ENCODE data around the gene LDHAL6B. TPM values are rescaled to one million over a fixed set of nuclear protein-coding genes. Genes with fewer than 3 reads are reported as not detected.

LDHAL6B gene
- total RNA-seq, 6 experiments from 2014 or later = not detected

GRCh38 chr15:59199626-59200465 lies 6.8 kb upstream of the LDHAL6B start:
- peaks cover 36% of the 10 kb centered on the region for H3K36me3 Mint-ChIP-seq (ENCODE audit: low read depth)

GRCh38 chr15:59200560-59200959 lies 6.1 kb upstream of the LDHAL6B start:
- peak; percentile 52 for DNase-seq
- Mint-ChIP-seq H3K4me1 (ENCODE audit: low read depth) (peaks cover 21% of the 10 kb centered on the region), H3K27me3 (ENCODE audit: insufficient read depth) (no peaks in the 10 kb centered on the region; the same call in 1 of the 2 replicates), H3K9me3 (no peaks in the 10 kb centered on the region), H3K27ac (peak overlapping the region; percentile 95), H3K36me3 (ENCODE audit: low read depth) (peaks cover 35% of the 10 kb centered on the region), H3K4me3 (peak overlapping the region; percentile 78)
- TF ChIP-seq CTCF (IDR thresholded peaks at IDR 0.05) = no peak

More at GRCh38 chr15:59199626-59200465, 6.8 kb upstream of the LDHAL6B start:
- peak; percentile 84 for DNase-seq
- TF ChIP-seq CTCF (IDR thresholded peaks at IDR 0.05) = no peak
- H3K9me3 Mint-ChIP-seq = no peaks in the 10 kb centered on the region
- no peaks in the 10 kb centered on the region; the same call in 1 of the 2 replicates for H3K27me3 Mint-ChIP-seq (ENCODE audit: insufficient read depth)
- H3K27ac Mint-ChIP-seq = peak overlapping the region; percentile 95
- peak overlapping the region; percentile 78 for H3K4me3 Mint-ChIP-seq
- peaks cover 21% of the 10 kb centered on the region for H3K4me1 Mint-ChIP-seq (ENCODE audit: low read depth)

GRCh38 chr15:59203008-59203407 lies 3.6 kb upstream of the LDHAL6B start:
- no peak for TF ChIP-seq CTCF (IDR thresholded peaks at IDR 0.05)
- H3K4me1 Mint-ChIP-seq (ENCODE audit: low read depth) = peaks cover 30% of the 10 kb centered on the region
- DNase-seq = no peak
- no peaks in the 10 kb centered on the region; the same call in 1 of the 2 replicates for H3K27me3 Mint-ChIP-seq (ENCODE audit: insufficient read depth)
- peaks cover 42% of the 10 kb centered on the region for H3K36me3 Mint-ChIP-seq (ENCODE audit: low read depth)
- H3K9me3 Mint-ChIP-seq = no peaks in the 10 kb centered on the region
- no peak overlapping the region for H3K4me3 Mint-ChIP-seq
- no peak overlapping the region for H3K27ac Mint-ChIP-seq

GRCh38 chr15:59203657-59204056 lies 3.0 kb upstream of the LDHAL6B start:
- Mint-ChIP-seq H3K4me3 (no peak overlapping the region), H3K36me3 (ENCODE audit: low read depth) (peaks cover 47% of the 10 kb centered on the region), H3K27ac (no peak overlapping the region), H3K4me1 (ENCODE audit: low read depth) (peaks cover 37% of the 10 kb centered on the region), H3K9me3 (no peaks in the 10 kb centered on the region), H3K27me3 (ENCODE audit: insufficient read depth) (no peaks in the 10 kb centered on the region; the same call in none of the 2 replicates)
- DNase-seq = no peak
- TF ChIP-seq CTCF (IDR thresholded peaks at IDR 0.05) = no peak

GRCh38 chr15:59205839-59206622 lies 612 bp upstream of the LDHAL6B start:
- Mint-ChIP-seq H3K27me3 (ENCODE audit: insufficient read depth) (no peaks in the 10 kb centered on the region; the same call in none of the 2 replicates), H3K27ac (no peak overlapping the region), H3K36me3 (ENCODE audit: low read depth) (peaks cover 46% of the 10 kb centered on the region), H3K4me1 (ENCODE audit: low read depth) (peaks cover 35% of the 10 kb centered on the region), H3K4me3 (no peak overlapping the region), H3K9me3 (no peaks in the 10 kb centered on the region)
- DNase-seq = no peak
- no peak for TF ChIP-seq CTCF (IDR thresholded peaks at IDR 0.05)
